SH-SY5Y (cell line): Measurements from ENCODE around the gene MAP3K14.

ENCODE experiments used
- GATA2 ChIP-seq: IDR thresholded peaks from 2 replicates; pipeline ENCODE4 v1.6.1; 2011; ENCODE audit warnings: mild to moderate bottlenecking, low read depth, low read length
- GATA3 ChIP-seq: IDR thresholded peaks from 2 replicates; pipeline ENCODE4 v1.6.1; 2011; ENCODE audit warnings: low read depth, mild to moderate bottlenecking, low read length, moderate library complexity

MAP3K14 gene

GRCh38 chr17:45332989-45333701 lies 16.3 kb upstream of the MAP3K14 start:
- TF ChIP-seq GATA2: no peak
- no peak for TF ChIP-seq GATA3

DNA sequence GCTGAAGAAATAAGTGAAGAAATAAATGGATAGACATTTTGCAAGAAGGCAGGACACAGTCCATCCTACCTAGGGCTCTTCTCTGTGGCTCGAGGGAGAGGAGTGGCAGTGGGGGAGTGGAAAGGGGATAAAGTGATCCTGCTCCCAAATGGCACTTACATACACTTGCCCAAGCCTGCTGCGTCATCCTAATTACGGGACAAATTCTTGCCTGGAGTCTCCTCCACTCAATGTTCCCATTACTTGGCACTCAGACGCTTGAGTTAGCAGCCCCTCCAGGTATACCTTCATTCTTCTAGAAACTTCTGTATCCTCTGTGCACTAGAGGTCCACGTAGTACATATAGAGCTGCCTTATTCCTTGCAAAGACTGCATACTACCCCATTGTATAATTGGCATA lies 15.7 kb upstream of the MAP3K14 start:
- TF ChIP-seq GATA3 (no peak), GATA2 (no peak)

DNA sequence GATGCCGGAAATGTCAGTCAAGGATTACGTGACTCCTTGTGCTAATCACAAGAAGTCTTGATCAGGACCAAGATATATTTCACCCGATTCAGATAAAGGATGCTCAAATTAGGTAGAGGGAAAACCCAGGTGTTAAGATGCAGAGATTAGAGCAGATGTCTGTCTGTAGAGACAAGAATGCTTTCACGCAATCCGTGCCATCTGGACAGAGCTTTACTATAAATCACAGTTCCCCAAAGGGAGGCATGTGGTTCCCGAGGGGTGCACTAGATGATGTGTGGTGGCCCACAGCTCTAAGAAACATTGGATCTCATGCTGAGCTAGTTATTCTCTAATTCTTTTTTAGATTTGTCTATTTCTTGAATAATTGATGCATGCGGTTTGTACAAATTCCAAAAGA lies 9.8 kb upstream of the MAP3K14 start:
- TF ChIP-seq GATA3 (no peak), GATA2 (no peak)

DNA sequence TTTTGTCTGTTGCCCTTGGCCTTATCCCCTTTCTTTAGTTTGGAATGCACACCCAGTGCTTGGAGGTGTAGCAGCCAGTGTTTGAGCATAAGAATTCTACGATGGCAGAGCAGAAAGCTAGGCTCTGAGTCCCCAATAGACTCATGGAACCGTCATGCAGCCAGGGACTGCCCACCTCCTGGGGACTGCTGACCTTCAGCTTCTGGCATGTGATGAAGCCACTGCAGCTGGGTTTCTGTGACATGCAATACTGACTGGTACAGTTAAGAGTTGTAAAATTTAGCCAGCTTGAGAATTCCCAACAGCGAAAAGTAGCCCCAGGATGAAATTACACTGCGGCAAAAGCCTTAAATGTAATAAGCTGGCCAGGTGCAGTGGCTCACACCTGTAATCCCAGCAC lies 9.0 kb upstream of the MAP3K14 start:
- TF ChIP-seq GATA2: no peak
- TF ChIP-seq GATA3: no peak

GRCh38 chr17:45324336-45324735 lies 7.5 kb upstream of the MAP3K14 start:
- TF ChIP-seq GATA3 (no peak), GATA2 (no peak)

GRCh38 chr17:45322168-45322567 lies 5.3 kb upstream of the MAP3K14 start:
- no peak for TF ChIP-seq GATA3
- TF ChIP-seq GATA2: no peak

DNA sequence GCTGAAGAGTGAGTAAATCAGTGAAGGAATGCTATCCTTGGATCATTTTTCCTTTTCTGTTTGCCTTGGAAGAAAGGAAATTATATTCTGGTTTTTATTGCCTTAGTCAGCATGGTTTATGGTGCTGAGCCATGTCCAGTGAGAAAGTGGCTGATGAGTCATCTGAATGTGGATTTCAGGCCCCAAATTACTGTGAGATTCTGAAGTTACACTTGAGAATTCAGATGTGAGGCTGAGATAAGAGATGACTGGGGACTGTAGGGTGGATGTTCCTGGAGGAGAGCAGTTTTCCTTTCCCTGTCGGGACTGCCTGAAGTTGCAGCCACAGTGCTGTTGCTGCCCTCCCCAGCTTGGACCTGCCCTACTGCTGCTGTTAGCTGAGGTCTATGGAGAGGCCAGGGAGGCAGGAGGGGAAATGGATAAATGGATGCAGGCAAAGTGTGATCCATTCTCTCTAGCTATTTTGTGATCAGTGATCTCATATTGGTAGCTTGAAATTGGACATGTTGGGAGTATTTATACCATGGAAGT lies 4.2 kb upstream of the MAP3K14 start:
- TF ChIP-seq GATA2 (no peak), GATA3 (no peak)

- TF ChIP-seq GATA2: no peak
- TF ChIP-seq GATA3: no peak
These were observed 3.6 kb upstream of the MAP3K14 start for GRCh38 chr17:45320349-45320930.

GRCh38 chr17:45319239-45319703 lies 2.5 kb upstream of the MAP3K14 start:
- TF ChIP-seq GATA2: no peak
- no peak for TF ChIP-seq GATA3

GRCh38 chr17:45318561-45319230 lies 1.9 kb upstream of the MAP3K14 start:
- no peak for TF ChIP-seq GATA2
- TF ChIP-seq GATA3: no peak

DNA sequence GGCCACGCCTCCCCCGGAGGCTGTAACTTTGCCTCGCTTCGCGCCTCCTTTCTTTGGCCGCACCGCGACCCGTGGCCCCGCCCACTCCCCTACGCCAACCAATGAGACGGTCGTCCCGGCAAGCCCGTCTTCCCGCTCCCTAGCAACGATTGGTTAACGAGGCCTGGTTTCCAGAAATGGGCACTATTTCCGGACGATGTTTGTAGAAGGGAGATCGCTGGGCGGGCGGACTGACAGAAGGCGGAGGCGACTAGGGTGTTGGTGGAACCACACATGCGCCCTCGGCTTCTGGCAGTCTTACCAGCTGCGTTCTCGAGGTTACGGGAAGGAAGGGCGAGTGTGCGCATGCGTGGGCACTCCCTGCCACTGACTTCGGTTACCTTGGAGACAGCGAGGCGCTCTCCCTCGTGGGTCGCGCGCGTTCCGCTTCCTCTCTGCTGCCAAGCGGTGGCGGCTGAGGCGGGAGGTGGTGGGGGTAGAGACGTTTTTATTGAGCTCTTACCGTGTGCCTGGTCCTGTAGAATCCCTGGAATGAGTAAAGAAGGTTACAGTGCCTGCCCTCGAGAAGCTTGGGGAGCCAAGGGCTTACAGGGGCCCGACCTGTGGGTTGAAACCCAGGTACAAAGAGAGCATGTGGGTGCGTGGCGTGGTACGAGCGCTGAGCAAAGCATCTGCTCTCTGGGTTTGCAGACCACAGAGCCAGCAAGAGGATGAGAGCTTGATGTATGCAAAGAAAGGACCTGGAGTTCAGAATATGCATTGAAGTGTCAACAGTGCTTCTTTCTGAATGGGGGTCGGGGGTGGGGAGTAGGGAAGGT lies 500 bp upstream of the MAP3K14 start:
- TF ChIP-seq GATA3 (no peak), GATA2 (no peak)

DNA sequence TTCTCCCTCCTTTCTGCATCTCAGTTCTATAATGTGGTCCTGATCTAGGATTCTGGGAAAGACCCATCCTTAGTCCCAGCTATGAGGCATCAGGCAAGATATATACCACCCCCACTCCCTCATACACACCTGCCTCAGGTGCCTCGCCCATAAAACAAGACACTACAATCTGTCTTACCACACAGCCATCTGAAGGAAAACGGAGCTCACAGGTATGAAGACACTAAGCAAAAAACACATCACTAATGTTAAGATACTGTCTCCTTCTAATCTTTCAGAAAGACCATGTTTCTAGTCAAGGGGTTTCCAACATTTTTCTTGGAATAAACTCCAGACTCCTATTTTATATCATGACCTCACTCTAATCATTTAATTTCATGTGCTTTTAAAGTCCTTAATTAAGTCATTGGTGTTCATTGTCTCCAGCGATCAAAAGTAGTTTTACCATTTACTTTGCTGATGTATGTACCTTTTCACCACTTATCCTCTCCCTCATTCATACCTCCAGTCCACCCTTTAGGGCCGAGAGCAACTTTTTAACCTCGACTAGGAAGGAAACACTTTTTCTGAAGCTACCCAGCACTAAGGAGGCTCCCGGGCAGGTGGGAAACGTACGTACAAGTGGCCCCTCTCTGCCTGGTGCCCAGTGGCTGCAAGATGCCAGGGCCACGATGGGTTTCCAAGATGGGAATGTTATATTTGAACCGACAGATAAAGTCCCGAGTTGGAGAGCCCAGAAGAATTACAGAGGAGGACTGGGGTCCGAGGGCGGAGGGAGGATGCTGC lies 979 bp downstream of the MAP3K14 start:
- no peak for TF ChIP-seq GATA3
